ENCODE measurements around the gene CHST15. TPM values are rescaled to one million over a fixed set of nuclear protein-coding genes. Genes with fewer than 3 reads are reported as not detected.

Gene CHST15
- total and polyA plus RNA-seq, 2 donors from 2014 or later = 2.8 to 39.7 TPM

GRCh38 chr10:124005091-124005490, 88.3 kb downstream of the CHST15 start:
- Histone ChIP-seq H3K36me3 (ENCODE audit: control insufficient read depth in 2 of 3, insufficient read depth in 3 of 3, low read length in 3 of 3) (peaks cover 0 to 2% (median 0%) of the 10 kb centered on the region in 3 donors), H3K4me1 (ENCODE audit: control insufficient read depth in 2 of 3, insufficient read depth in 2 of 3, low read depth in 1 of 3, low read length in 3 of 3) (peaks cover 0 to 6% (median 0%) of the 10 kb centered on the region in 3 donors), H3K9me3 (ENCODE audit: control insufficient read depth in 2 of 3, insufficient read depth in 1 of 3, low read length in 3 of 3) (no peaks in the 10 kb centered on the region), H3K9ac (ENCODE audit: low read length in 3 of 3) (no peak overlapping the region), H3K27ac (ENCODE audit: low read depth in 2 of 2, low read length in 2 of 2) (no peak overlapping the region), H3K4me3 (ENCODE audit: low read length in 3 of 3) (no peak overlapping the region), H3K27me3 (ENCODE audit: control insufficient read depth, insufficient read depth, low read length) (no peaks in the 10 kb centered on the region)
- DNase-seq = peak in 4 of 5 donors; percentile 30 to 59 (median 45)
- FAIRE-seq = no peak
- no peak for TF ChIP-seq CTCF (IDR thresholded peaks at IDR 0.05; ENCODE audit: borderline replicate concordance, extremely low read depth, insufficient read depth)
- intact Hi-C loops (cut with DNase I) = no loop called here

- Histone ChIP-seq H3K4me1 (ENCODE audit: control insufficient read depth in 2 of 3, insufficient read depth in 2 of 3, low read depth in 1 of 3, low read length in 3 of 3) (peaks cover 0 to 6% (median 0%) of the 10 kb centered on the region in 3 donors), H3K9me3 (ENCODE audit: control insufficient read depth in 2 of 3, insufficient read depth in 1 of 3, low read length in 3 of 3) (no peaks in the 10 kb centered on the region), H3K36me3 (ENCODE audit: control insufficient read depth in 2 of 3, insufficient read depth in 3 of 3, low read length in 3 of 3) (peaks cover 0 to 2% (median 0%) of the 10 kb centered on the region in 3 donors), H3K4me3 (ENCODE audit: low read length in 3 of 3) (no peak overlapping the region), H3K27ac (ENCODE audit: low read depth in 2 of 2, low read length in 2 of 2) (no peak overlapping the region), H3K9ac (ENCODE audit: low read length in 3 of 3) (no peak overlapping the region), H3K27me3 (ENCODE audit: control insufficient read depth, insufficient read depth, low read length) (no peaks in the 10 kb centered on the region)
- TF ChIP-seq CTCF (IDR thresholded peaks at IDR 0.05; ENCODE audit: borderline replicate concordance, extremely low read depth, insufficient read depth) = no peak
- intact Hi-C loops (cut with DNase I) = no loop called here
- DNase-seq (no peak), FAIRE-seq (no peak)
Observed at GRCh38 chr10:124004663-124005004, 88.8 kb downstream of the CHST15 start.

- no peak overlapping the region for H3K9ac ChIP-seq (ENCODE audit: low read length in 3 of 3)
- no peaks in the 10 kb centered on the region for H3K27me3 ChIP-seq (ENCODE audit: control insufficient read depth, insufficient read depth, low read length)
- H3K4me1 ChIP-seq (ENCODE audit: control insufficient read depth in 2 of 3, insufficient read depth in 2 of 3, low read depth in 1 of 3, low read length in 3 of 3) = peaks cover 0 to 6% (median 0%) of the 10 kb centered on the region in 3 donors
- TF ChIP-seq CTCF (IDR thresholded peaks at IDR 0.05; ENCODE audit: borderline replicate concordance, extremely low read depth, insufficient read depth) = no peak
- peaks cover 0 to 2% (median 0%) of the 10 kb centered on the region in 3 donors for H3K36me3 ChIP-seq (ENCODE audit: control insufficient read depth in 2 of 3, insufficient read depth in 3 of 3, low read length in 3 of 3)
- FAIRE-seq (no peak), DNase-seq (peak in 2 of 5 donors; percentile 31 to 65)
- intact Hi-C loops (cut with DNase I) = no loop called here
- no peak overlapping the region for H3K4me3 ChIP-seq (ENCODE audit: low read length in 3 of 3)
- no peak overlapping the region for H3K27ac ChIP-seq (ENCODE audit: low read depth in 2 of 2, low read length in 2 of 2)
- H3K9me3 ChIP-seq (ENCODE audit: control insufficient read depth in 2 of 3, insufficient read depth in 1 of 3, low read length in 3 of 3) = no peaks in the 10 kb centered on the region
Observed at GRCh38 chr10:124003871-124004662, 89.3 kb downstream of the CHST15 start.
